IMR-90 (cell line): ENCODE data around the gene SMIM44. TPM values are rescaled to one million over a fixed set of nuclear protein-coding genes. Genes with fewer than 3 reads are reported as not detected.
A peak's percentile ranks its signal among the peaks of the same experiment; 100 is the strongest.

ENCODE experiments used
- ATAC-seq: fragments of 200-7000 bp; cut with Tn5 transposase; 2 replicates; pipeline ENCODE4 v1.9.1; 2020; ENCODE audit warnings: low read depth, mild to moderate bottlenecking, moderate library complexity
- BruUV-seq: library from RNA; stranded (reverse); fragments of 400-500 nt; replicated peaks from 2 replicates; lab custom pipeline; 2021; lab: Mats Ljungman, UMichigan
- CTCF ChIA-PET: fragments of 300-600 bp; formaldehyde crosslinking; extraction: SDS; loops from one replicate; lab custom pipeline; 2021; ENCODE audit warnings: antibody characterized with exemption; lab: Yijun Ruan, JAX
- POLR2A ChIA-PET: fragments of 300-600 bp; sonication (Branson Sonifier 250); formaldehyde crosslinking; loops from one replicate; lab custom pipeline; 2022; ENCODE audit warnings: antibody characterized with exemption; ENCODE audit not compliant: unreplicated experiment; lab: Charles Lee
- DNase-seq: peaks from one replicate; pipeline ENCODE4 v3.0.0; 2013
- H2AFZ ChIP-seq: replicated peaks from 2 replicates; pipeline ENCODE3; 2013; ENCODE audit warnings: low read length, mild to moderate bottlenecking; ENCODE audit not compliant: poor library complexity
- H2AK5ac ChIP-seq: 2 replicates; pipeline ENCODE4 v1.6.1; 2013; ENCODE audit warnings: low read depth, low read length, inconsistent platforms
- H2AK9ac ChIP-seq: replicated peaks from 2 replicates; pipeline ENCODE3; 2013; ENCODE audit warnings: mild to moderate bottlenecking, low read depth, low read length, moderate library complexity; ENCODE audit not compliant: poor library complexity
- H2BK120ac ChIP-seq: 2 replicates; pipeline ENCODE4 v1.6.1; 2013; ENCODE audit warnings: low read depth, low read length, inconsistent platforms
- H2BK15ac ChIP-seq: 3 replicates; pipeline ENCODE4 v1.6.1; 2013; ENCODE audit warnings: low read depth, low read length, inconsistent platforms
- H2BK20ac ChIP-seq: 2 replicates; pipeline ENCODE4 v1.6.1; 2013; ENCODE audit warnings: low read depth, mild to moderate bottlenecking, inconsistent platforms, low read length, moderate library complexity
- H2BK5ac ChIP-seq: 2 replicates; pipeline ENCODE4 v1.6.1; 2013; ENCODE audit warnings: mild to moderate bottlenecking, low read depth, low read length, inconsistent platforms; ENCODE audit not compliant: poor library complexity, severe bottlenecking
- H3K14ac ChIP-seq: replicated peaks from 2 replicates; pipeline ENCODE4 v1.6.1; 2013; ENCODE audit warnings: low read depth, low read length, inconsistent platforms
- H3K18ac ChIP-seq: 2 replicates; pipeline ENCODE4 v1.6.1; 2013; ENCODE audit warnings: low read depth, low read length, control low read depth
- H3K23ac ChIP-seq: 2 replicates; pipeline ENCODE4 v1.6.1; 2013; ENCODE audit warnings: low read depth, low read length, inconsistent platforms
- H3K27ac ChIP-seq: 2 replicates; pipeline ENCODE4 v1.5.1; 2013; ENCODE audit warnings: mild to moderate bottlenecking, control low read depth, low read length; ENCODE audit not compliant: insufficient read depth
- H3K27me3 ChIP-seq: 2 replicates; pipeline ENCODE4 v1.6.1; 2013; ENCODE audit warnings: low read length; ENCODE audit not compliant: control insufficient read depth, insufficient read depth
- H3K36me3 ChIP-seq: 2 replicates; pipeline ENCODE4 v1.6.1; 2013; ENCODE audit warnings: low read length, mixed read lengths; ENCODE audit not compliant: control insufficient read depth, insufficient read depth
- H3K4ac ChIP-seq: 2 replicates; pipeline ENCODE4 v1.6.1; 2013; ENCODE audit warnings: low read depth, low read length, inconsistent platforms
- H3K4me1 ChIP-seq: 2 replicates; pipeline ENCODE4 v1.6.1; 2013; ENCODE audit warnings: low read length, mixed read lengths; ENCODE audit not compliant: control insufficient read depth, insufficient read depth
- H3K4me2 ChIP-seq: 2 replicates; pipeline ENCODE4 v1.6.1; 2013; ENCODE audit warnings: low read depth, mild to moderate bottlenecking, control low read depth, low read length, moderate library complexity
- H3K4me3 ChIP-seq: 2 replicates; pipeline ENCODE4 v1.5.1; 2013; ENCODE audit warnings: low read depth, mild to moderate bottlenecking, control low read depth, low read length, moderate library complexity; ENCODE audit not compliant: insufficient read depth
- H3K56ac ChIP-seq: 2 replicates; pipeline ENCODE4 v1.6.1; 2013; ENCODE audit warnings: low read length, inconsistent platforms; ENCODE audit not compliant: insufficient read depth; ENCODE audit errors: extremely low read depth
- H3K79me1 ChIP-seq, 2 experiments: 2 replicates each; pipeline ENCODE4 v1.6.1; 2013; ENCODE audit warnings: low read length in 2 of 2, inconsistent platforms in 1 of 2, low read depth in 1 of 2
- H3K9ac ChIP-seq: 2 replicates; pipeline ENCODE4 v1.6.1; 2013; ENCODE audit warnings: low read depth, low read length, control low read depth
- H3K9me1 ChIP-seq: 2 replicates; pipeline ENCODE4 v1.6.1; 2013; ENCODE audit warnings: low read length, inconsistent platforms; ENCODE audit not compliant: insufficient read depth
- H3K9me3 ChIP-seq: 2 replicates; pipeline ENCODE4 v1.6.1; 2013; ENCODE audit warnings: low read length; ENCODE audit not compliant: control insufficient read depth, insufficient read depth
- H4K20me1 ChIP-seq: 2 replicates; pipeline ENCODE4 v1.6.1; 2013; ENCODE audit warnings: low read length, inconsistent platforms; ENCODE audit not compliant: insufficient read depth
- H4K5ac ChIP-seq: 2 replicates; pipeline ENCODE4 v1.6.1; 2013; ENCODE audit warnings: mild to moderate bottlenecking, low read depth, low read length, control low read depth
- H4K8ac ChIP-seq, 2 experiments: 2 replicates each; pipeline ENCODE4 v1.6.1; 2013; ENCODE audit warnings: low read depth in 2 of 2, low read length in 2 of 2, control low read depth in 1 of 2, inconsistent platforms in 1 of 2
- H4K91ac ChIP-seq: 2 replicates; pipeline ENCODE4 v1.6.1; 2013; ENCODE audit warnings: low read depth, low read length, inconsistent platforms; ENCODE audit not compliant: insufficient read depth
- BHLHE40 ChIP-seq: fragments of 150-350 bp; IDR thresholded peaks from 2 replicates; pipeline ENCODE4 v1.6.1; 2016; ENCODE audit warnings: mild to moderate bottlenecking, low read depth, low read length
- CEBPB ChIP-seq: IDR thresholded peaks from 2 replicates; pipeline ENCODE4 v1.6.1; 2012; ENCODE audit warnings: low read depth, low read length, improper control_type of control experiment
- CHD1 ChIP-seq: IDR thresholded peaks from 2 replicates; pipeline ENCODE4 v1.6.1; 2012; ENCODE audit warnings: low read depth, low read length, improper control_type of control experiment
- CTCF ChIP-seq: conservative IDR thresholded peaks from 2 replicates; pipeline ENCODE4 v1.5.1; 2012; ENCODE audit warnings: mild to moderate bottlenecking, low read depth, low read length, improper control_type of control experiment
- ELK1 ChIP-seq: fragments of 150-350 bp; IDR thresholded peaks from 2 replicates; pipeline ENCODE4 v1.6.1; 2016; ENCODE audit warnings: low read depth, mild to moderate bottlenecking, low read length, moderate library complexity, borderline replicate concordance
- FOS ChIP-seq: fragments of 150-350 bp; IDR thresholded peaks from 2 replicates; pipeline ENCODE4 v1.6.1; 2016; ENCODE audit warnings: low read depth, low read length
- MAFK ChIP-seq: IDR thresholded peaks from 2 replicates; pipeline ENCODE4 v1.6.1; 2012; ENCODE audit warnings: low read depth, low read length, improper control_type of control experiment
- MAZ ChIP-seq: IDR thresholded peaks from 2 replicates; pipeline ENCODE4 v1.6.1; 2012; ENCODE audit warnings: low read depth, mild to moderate bottlenecking, low read length, improper control_type of control experiment, moderate library complexity, borderline replicate concordance
- MXI1 ChIP-seq: IDR thresholded peaks from 2 replicates; pipeline ENCODE4 v1.6.1; 2012; ENCODE audit warnings: low read depth, mild to moderate bottlenecking, low read length, moderate library complexity, borderline replicate concordance
- NFE2L2 ChIP-seq: fragments of 150-350 bp; IDR thresholded peaks from 2 replicates; pipeline ENCODE4 v1.6.1; 2016; ENCODE audit warnings: low read depth, mild to moderate bottlenecking, low read length
- POLR2A ChIP-seq: IDR thresholded peaks from 2 replicates; pipeline ENCODE4 v1.6.1; 2012; ENCODE audit warnings: mild to moderate bottlenecking, low read depth, low read length
- RAD21 ChIP-seq: IDR thresholded peaks from 2 replicates; pipeline ENCODE4 v1.6.1; 2012; ENCODE audit warnings: low read length, improper control_type of control experiment
- RCOR1 ChIP-seq: IDR thresholded peaks from 2 replicates; pipeline ENCODE4 v1.6.1; 2012; ENCODE audit warnings: mild to moderate bottlenecking, low read length, improper control_type of control experiment; ENCODE audit not compliant: insufficient replicate concordance
- RFX5 ChIP-seq: IDR thresholded peaks from 2 replicates; pipeline ENCODE4 v1.8.0; 2012; ENCODE audit warnings: low read depth, mild to moderate bottlenecking, low read length, moderate library complexity
- SMC3 ChIP-seq: fragments of 150-350 bp; IDR thresholded peaks from 2 replicates; pipeline ENCODE4 v1.6.1; 2016; ENCODE audit warnings: low read depth, mild to moderate bottlenecking, antibody characterized with exemption, low read length, moderate library complexity
- USF2 ChIP-seq: fragments of 150-350 bp; IDR thresholded peaks from 2 replicates; pipeline ENCODE4 v1.6.1; 2017; ENCODE audit warnings: mild to moderate bottlenecking, antibody characterized with exemption, low read length, low read depth
- WGBS, 2 experiments: methylation state at CpG; one replicate each; pipeline versions ENCODE4 v1.1.5 to v1.1.7; 2013; ENCODE audit warnings: missing lambda C conversion rate in 2 of 2; ENCODE audit not compliant: insufficient read length in 1 of 2; ENCODE audit errors: extremely low coverage in 2 of 2; 5-methylcytosine and 5-hydroxymethylcytosine counted together
- dilution Hi-C: fragments of 300-500 bp; cut with HindIII; formaldehyde crosslinking; loops from one replicate; pipeline ENCODE4 v1.14.3; 2018; ENCODE audit warnings: low sequenced_read_pairs; ENCODE audit not compliant: unreplicated experiment
- in situ Hi-C: fragments of 300-500 bp; cut with MboI; formaldehyde crosslinking; loops from 3 replicates; pipeline ENCODE4 v1.14.3; 2019; ENCODE audit warnings: low sequenced_read_pairs, inconsistent platforms, mixed read lengths
- intact Hi-C: fragments of 100-400 bp; cut with micrococcal nuclease; formaldehyde crosslinking; loops from 2 replicates; pipeline ENCODE4 v1.10.0; 2022
- polyA plus RNA-seq, 3 experiments: library from polyadenylated mRNA; depleted of rRNA; stranded (reverse); fragments of >200 nt; gene quantifications; 2 replicates each; pipeline ENCODE4 v1.2.3, GENCODE V29; 2012; ENCODE audit warnings: low replicate concordance in 1 of 3
- total RNA-seq: library from RNA; depleted of rRNA; stranded (reverse); fragments of >200 nt; gene quantifications from 2 replicates; pipeline ENCODE4 v1.2.3, GENCODE V29; 2012

The SMIM44 gene
- total and polyA plus RNA-seq, 2 of the 4 experiments (the other 2 are of a cell fraction), result not detected

GRCh38 chr19:3466635-3467034, 16.6 kb downstream of the SMIM44 start:
- DNase-seq (no peak), ATAC-seq (no peak)
- dilution Hi-C loops, result no loop called here
- CTCF ChIA-PET, result interaction anchor here (0.6 kb wide), 1 partner anchor 511 kb away, joined by 3 read pairs; no protein-coding TSS in a partner anchor
- H4K20me1 ChIP-seq, result peaks cover 17% of the 10 kb centered on the region
- H3K9ac ChIP-seq, result no peak overlapping the region
- H2AK9ac ChIP-seq, result peak overlapping the region; percentile 37
- H3K4me3 ChIP-seq, result no peak overlapping the region
- H3K56ac ChIP-seq, result no peak overlapping the region
- peaks cover 4 to 30% of the 10 kb centered on the region in 2 experiments; a peak in 3 of 4 replicates for H3K79me1 ChIP-seq
- no peak overlapping the region for H3K14ac ChIP-seq
- no peaks in the 10 kb centered on the region for H3K27me3 ChIP-seq
- H2AK5ac ChIP-seq, result no peak overlapping the region; the same call in 1 of the 2 replicates
- no peak overlapping the region for H3K23ac ChIP-seq
- H3K4me1 ChIP-seq, result no peaks in the 10 kb centered on the region
- no peak for TF ChIP-seq ELK1
- TF ChIP-seq CTCF, result no peak
- no peak for TF ChIP-seq RFX5
- no peak for TF ChIP-seq MAZ
- TF ChIP-seq MXI1, result no peak
- TF ChIP-seq RAD21, result no peak
- TF ChIP-seq SMC3, result no peak
- no peak for TF ChIP-seq CEBPB
- TF ChIP-seq RCOR1, result no peak
- no peak for TF ChIP-seq POLR2A
- no peak for TF ChIP-seq MAFK
- TF ChIP-seq USF2, result no peak
- TF ChIP-seq NFE2L2, result no peak
- TF ChIP-seq CHD1, result no peak
- TF ChIP-seq FOS, result no peak
- TF ChIP-seq BHLHE40, result no peak
- no peak overlapping the region for H2BK15ac ChIP-seq
- no peak overlapping the region for H3K4me2 ChIP-seq
- intact Hi-C loops, result no loop called here
- no peak overlapping the region for H4K5ac ChIP-seq
- no peak overlapping the region for H3K27ac ChIP-seq
- no peak overlapping the region for H2BK20ac ChIP-seq
- TSS peak; percentile 32 for BruUV-seq
- peaks cover 18% of the 10 kb centered on the region for H3K36me3 ChIP-seq
- H4K91ac ChIP-seq, result no peak overlapping the region
- in situ Hi-C loops, result no loop called here
- 75% methylated on average over 3 of the region's 9 CpGs; no CpG with 5 or more reads in 1 of the 2 experiments for WGBS, 2 experiments
- no peak overlapping the region for H3K18ac ChIP-seq
- H3K4ac ChIP-seq, result no peak overlapping the region
- no peak overlapping the region for H2BK5ac ChIP-seq
- no peaks in the 10 kb centered on the region for H3K9me1 ChIP-seq
- POLR2A ChIA-PET, result no interaction called here
- no peak overlapping the region for H2BK120ac ChIP-seq
- H3K9me3 ChIP-seq, result no peaks in the 10 kb centered on the region
- no peak overlapping the region for H4K8ac ChIP-seq
- peak overlapping the region; percentile 43 for H2AFZ ChIP-seq
